Sigmoid colon (tissue), 4 donors: Measurements from ENCODE around the gene GBP7.

Source experiments
- CTCF ChIP-seq, 4 experiments: fragments of 450-650 bp in 3 of 4; fragments of 200-600 bp in 1 of 4; IDR thresholded peaks; one replicate each; pipeline ENCODE4 v1.5.1; 2016 to 2019; ENCODE audit warnings: antibody characterized with exemption in 4 of 4, mild to moderate bottlenecking in 3 of 4, moderate library complexity in 2 of 4
- EP300 ChIP-seq, 4 donors: sonication (generic); formaldehyde crosslinking; IDR thresholded peaks; one replicate each; pipeline ENCODE4 v1.6.1; 2017; ENCODE audit warnings: antibody characterized with exemption in 4 of 4
- POLR2A ChIP-seq, 2 donors: fragments of 450-650 bp; IDR thresholded peaks; one replicate each; pipeline ENCODE4 v1.6.1; 2016; ENCODE audit warnings: antibody characterized with exemption in 2 of 2, mild to moderate bottlenecking in 2 of 2, moderate library complexity in 2 of 2
- POLR2AphosphoS5 ChIP-seq, 4 donors: sonication (generic); formaldehyde crosslinking; IDR thresholded peaks; one replicate each; pipeline ENCODE4 v1.6.1; 2017; ENCODE audit warnings: antibody characterized with exemption in 4 of 4

DNA sequence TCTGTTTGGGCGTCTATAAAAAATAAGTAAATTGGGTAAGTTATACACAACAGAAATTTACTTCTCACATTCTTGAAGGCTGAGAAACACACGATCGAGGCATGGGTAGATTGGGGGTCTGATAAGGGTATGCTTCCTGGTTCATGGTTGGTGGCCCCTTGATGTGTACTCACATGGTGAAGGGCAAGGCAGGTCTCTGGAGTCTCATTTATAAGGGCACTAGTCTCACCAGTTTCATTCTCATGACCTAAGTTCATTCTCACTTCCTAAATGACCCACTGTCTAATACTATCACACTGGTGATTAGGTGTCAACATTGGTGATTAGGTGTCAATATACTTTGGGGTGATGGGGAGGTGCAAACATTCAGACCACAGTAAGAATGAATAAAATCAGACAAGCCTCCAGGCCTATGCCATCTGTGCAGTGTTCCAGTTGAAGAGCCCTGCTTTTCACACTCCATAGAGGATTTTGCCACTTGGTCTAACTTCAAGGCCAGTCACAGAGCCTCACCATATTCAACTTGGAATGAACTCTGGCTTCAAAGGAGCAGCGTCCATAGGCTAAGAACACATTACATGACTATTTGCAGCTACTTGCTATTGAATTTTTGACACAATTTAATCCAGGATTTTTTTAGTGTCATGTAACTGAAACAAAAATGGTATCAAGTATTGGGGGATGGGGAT lies 25.4 kb upstream of the GBP7 start:
- TF ChIP-seq POLR2AphosphoS5 (IDR thresholded peaks at IDR 0.05) = no peak
- TF ChIP-seq CTCF (IDR thresholded peaks at IDR 0.05) = no peak
- no peak for TF ChIP-seq POLR2A (IDR thresholded peaks at IDR 0.05)
- TF ChIP-seq EP300 (IDR thresholded peaks at IDR 0.05) = no peak
